GM18873 (cell line): Measurements from ENCODE around the gene SYT5.
"Not testable (repeated sequence)": the region's sequence is repeated elsewhere in the genome, so short reads cannot be mapped to it uniquely, and the experiment has no call there.

Experiments used
- ATAC-seq: cut with Tn5 transposase; IDR thresholded peaks from one replicate; pipeline ENCODE4 v1.9.1; 2021; ENCODE audit warnings: mild to moderate bottlenecking, moderate library complexity, moderate number of reproducible peaks; ENCODE audit not compliant: unreplicated experiment, low FRiP score

Gene SYT5

GRCh38 chr19:55172741-55173140, 7.3 kb downstream of the SYT5 start:
- ATAC-seq = no peak

- ATAC-seq = not testable (repeated sequence)
Measured at GRCh38 chr19:55172318-55172717, 7.8 kb downstream of the SYT5 start.

GRCh38 chr19:55171440-55171839, 8.6 kb downstream of the SYT5 start:
- no peak for ATAC-seq

GRCh38 chr19:55169136-55169535, 11.0 kb downstream of the SYT5 start:
- ATAC-seq = no peak

GRCh38 chr19:55166530-55167268, 13.4 kb downstream of the SYT5 start, which contains the start of gene DNAAF3:
DNAAF3 (minus strand) TSS chr19:55166613; CDS start chr19:55166413, 200 bp downstream.
- ATAC-seq = no peak

GRCh38 chr19:55165952-55166529, 14.0 kb downstream of the SYT5 start:
- no peak for ATAC-seq

- ATAC-seq = no peak
Measured at GRCh38 chr19:55161571-55162322, 18.3 kb downstream of the SYT5 start.

- ATAC-seq = no peak
Measured at GRCh38 chr19:55160986-55161365, 19.1 kb downstream of the SYT5 start.

- ATAC-seq = no peak
Measured at GRCh38 chr19:55160128-55160985, 19.7 kb downstream of the SYT5 start.

GRCh38 chr19:55158848-55159749, 21.0 kb downstream of the SYT5 start:
- no peak for ATAC-seq

- no peak for ATAC-seq
Measured at GRCh38 chr19:55158423-55158822, 21.7 kb downstream of the SYT5 start.

- ATAC-seq = no peak
Measured at GRCh38 chr19:55157064-55157908, 22.8 kb downstream of the SYT5 start, which contains the start of gene TNNI3. TNNI3 (minus strand) TSS chr19:55157732; CDS start chr19:55157589, 143 bp downstream.

GRCh38 chr19:55156202-55157063, 23.7 kb downstream of the SYT5 start:
- no peak for ATAC-seq

GRCh38 chr19:55155784-55156183, 24.3 kb downstream of the SYT5 start:
- not testable (repeated sequence) for ATAC-seq

GRCh38 chr19:55153652-55154264, 26.3 kb downstream of the SYT5 start:
- ATAC-seq = no peak

GRCh38 chr19:55152017-55152416, 28.1 kb downstream of the SYT5 start:
- no peak for ATAC-seq
